ENCODE measurements around the gene JMJD6.
A peak's percentile ranks its signal among the peaks of the same experiment; 100 is the strongest.

The JMJD6 gene

DNA sequence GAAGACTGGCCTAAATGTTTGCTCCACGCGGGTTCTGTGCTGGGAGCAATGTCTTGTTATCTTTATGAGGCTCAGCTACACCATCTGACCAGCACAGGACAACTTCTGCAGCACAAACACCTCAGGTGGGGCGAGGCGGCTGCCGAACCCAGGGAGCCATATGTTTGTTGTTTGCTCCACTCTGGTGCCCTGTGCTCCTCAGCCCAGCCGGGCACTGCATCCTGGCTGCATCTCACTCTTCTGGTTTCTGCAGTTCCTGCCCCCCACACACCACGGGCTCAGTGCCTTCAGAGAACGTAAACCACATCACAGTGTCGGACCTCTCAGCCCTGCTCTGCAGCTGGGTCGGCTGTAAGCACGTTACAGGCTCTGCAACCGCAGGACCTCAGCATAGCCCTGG is 48.1 kb downstream of the JMJD6 start:
- DNase-seq = no peak

DNA sequence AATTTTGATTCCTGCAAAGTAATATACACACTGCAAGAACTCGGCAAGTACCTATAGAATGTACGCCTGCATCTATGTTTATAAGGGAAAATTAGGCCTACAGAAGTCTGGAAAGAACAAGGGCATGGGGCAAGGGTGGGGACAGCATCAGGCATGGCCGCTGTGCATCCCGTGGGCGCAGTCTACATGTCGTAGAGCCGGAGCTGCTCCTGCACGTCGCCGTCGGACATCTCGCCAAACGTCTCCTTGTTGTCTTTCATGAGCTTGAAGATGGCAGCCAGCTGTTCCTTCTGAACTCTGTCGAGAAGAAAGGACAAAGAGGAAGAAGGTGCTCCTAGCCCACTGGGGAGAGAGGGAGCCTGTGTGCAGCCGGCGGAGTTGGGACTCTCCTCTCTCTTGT is 49.0 kb downstream of the JMJD6 start:
- no peak for DNase-seq

DNA sequence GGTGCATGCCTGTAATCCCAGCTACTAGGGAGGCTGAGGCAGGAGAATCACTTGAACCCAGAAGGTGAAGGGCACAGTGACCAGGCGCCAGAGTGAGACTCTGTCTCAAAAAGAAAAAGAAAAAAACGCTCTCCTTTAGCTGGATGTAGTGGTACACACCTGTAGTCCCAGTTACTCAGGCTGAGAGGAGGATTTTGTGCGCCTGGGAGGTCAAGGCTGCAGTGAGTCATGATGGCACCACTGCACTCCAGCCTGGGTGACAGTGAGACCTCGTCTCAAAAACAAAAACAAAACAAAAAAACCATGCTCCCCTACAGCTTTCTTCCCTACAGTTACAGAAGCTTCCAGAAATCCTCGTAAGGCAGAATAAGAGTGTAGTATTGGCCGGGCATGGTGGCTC is 49.8 kb downstream of the JMJD6 start:
- no peak for DNase-seq

DNA sequence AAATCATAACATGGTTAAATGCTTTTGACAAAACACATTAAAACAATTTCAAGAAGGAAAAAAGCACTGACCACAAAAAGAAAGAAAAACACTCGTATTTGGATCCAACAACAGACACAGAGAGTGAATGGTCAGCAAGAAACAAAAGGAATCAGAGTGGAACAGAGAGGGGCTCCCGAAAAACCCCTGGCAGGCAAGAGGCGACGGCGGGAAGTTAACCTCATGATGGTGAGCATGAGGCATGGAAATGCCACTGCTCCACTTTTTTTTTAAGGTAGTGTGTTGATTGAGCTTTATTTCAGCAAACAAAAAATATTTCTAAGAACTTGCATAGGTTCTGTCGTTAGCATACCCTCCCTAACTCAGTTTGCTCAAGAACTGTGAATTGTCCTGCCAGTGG is 50.8 kb downstream of the JMJD6 start:
- no peak for DNase-seq

DNA sequence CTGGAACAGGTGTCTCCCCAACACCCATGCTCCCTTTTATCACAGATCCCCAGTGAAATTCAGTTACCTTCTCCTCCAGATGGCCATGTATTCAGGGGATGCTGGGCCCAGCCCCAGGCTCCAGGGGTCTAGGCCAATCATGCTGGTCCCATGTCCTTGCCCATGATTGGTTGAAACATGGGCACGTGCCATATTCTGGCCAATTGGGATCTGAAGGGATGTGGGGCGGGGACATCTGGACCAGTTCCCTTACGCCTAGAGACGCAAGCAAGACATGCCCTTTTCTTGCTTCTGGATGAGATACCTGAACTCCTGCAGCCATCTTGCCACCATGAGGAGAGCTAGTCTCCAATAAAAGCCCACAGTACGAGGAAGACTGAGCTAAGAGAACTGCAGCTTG is 51.8 kb downstream of the JMJD6 start:
- DNase-seq = no peak

DNA sequence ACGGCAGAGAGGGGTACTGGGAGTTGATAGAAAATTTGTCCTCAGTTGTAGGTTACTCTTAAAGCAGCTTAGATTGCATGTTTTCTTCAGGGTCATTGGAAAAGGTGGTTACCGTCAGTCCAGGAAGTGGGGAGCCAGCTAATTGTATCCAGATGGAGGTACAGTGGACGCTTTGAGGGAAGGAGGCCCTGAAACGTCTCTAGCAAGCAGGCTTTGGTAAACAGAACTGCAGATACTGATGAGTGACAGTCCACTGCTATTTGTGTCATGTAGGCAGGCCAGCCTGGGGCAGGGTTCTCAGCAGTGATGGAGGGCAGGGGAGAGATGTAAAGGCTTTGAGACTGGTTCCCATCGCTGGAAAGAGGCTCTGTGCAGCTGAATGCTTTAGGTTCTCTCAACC is 52.7 kb downstream of the JMJD6 start:
- DNase-seq = no peak

DNA sequence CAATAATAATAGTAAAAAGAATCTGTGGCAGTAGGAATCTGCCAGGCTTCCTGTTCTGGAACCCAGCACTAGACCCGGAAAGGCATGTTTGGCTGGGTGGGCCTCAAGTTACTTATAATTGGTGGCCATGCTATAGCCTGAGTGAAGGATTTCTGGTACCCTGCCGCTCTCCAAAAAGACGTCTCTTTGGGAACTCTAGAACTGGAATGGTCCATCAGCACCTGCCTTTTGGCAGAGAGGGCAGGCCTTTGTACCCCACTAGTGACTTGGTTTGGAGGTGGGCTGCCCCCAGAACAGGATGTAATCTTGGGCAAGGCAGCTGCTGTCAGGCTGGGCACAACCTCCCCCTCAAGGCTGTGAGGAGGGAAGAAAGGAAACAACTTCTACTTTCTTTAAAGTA is 53.5 kb downstream of the JMJD6 start:
- DNase-seq = no peak

DNA sequence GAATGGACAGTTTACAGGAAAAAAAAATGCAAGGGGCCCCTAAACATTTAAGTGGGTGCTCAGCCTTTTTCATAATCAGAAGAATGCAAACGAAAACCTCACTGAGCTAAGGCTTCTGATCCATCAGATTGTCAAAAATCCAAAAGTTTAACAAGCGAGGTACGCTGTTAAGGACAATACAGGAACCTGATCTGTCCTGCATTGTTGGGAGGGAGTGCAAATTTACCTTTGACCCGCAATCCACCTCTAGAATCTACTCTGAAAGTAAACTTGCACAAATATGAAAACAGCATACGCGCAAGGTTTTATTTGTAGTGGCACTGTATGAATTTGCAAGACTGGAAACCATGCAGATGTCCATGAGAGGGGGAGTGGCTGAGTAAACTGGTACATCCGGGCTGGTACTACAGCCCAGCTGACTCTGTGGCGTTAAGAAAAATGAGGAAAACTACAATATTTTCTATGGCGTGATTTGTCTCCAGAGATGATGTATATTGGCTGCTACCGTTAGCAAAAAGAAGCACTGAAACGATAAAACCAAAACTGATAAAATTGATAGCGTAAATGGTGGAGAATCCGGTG is 54.0 kb downstream of the JMJD6 start:
- DNase-seq = no peak

DNA sequence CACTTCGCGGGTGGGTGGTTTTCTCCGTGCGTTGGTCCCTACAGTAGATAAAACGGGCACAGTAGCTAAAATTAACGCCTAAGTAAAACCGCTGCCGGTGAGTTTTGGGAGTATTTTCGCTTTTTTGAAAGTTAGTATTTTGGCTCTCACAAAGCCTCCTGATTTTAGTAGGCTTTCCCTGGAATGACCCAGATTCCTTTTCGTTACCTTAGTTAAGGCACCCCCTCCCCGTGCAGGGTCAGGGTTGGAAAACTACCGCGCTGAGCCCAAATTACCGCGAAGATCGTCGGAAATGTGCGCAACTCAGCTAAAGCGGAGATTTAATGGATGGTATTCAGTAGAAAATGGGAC is 54.5 kb downstream of the JMJD6 start:
- no peak for DNase-seq

DNA sequence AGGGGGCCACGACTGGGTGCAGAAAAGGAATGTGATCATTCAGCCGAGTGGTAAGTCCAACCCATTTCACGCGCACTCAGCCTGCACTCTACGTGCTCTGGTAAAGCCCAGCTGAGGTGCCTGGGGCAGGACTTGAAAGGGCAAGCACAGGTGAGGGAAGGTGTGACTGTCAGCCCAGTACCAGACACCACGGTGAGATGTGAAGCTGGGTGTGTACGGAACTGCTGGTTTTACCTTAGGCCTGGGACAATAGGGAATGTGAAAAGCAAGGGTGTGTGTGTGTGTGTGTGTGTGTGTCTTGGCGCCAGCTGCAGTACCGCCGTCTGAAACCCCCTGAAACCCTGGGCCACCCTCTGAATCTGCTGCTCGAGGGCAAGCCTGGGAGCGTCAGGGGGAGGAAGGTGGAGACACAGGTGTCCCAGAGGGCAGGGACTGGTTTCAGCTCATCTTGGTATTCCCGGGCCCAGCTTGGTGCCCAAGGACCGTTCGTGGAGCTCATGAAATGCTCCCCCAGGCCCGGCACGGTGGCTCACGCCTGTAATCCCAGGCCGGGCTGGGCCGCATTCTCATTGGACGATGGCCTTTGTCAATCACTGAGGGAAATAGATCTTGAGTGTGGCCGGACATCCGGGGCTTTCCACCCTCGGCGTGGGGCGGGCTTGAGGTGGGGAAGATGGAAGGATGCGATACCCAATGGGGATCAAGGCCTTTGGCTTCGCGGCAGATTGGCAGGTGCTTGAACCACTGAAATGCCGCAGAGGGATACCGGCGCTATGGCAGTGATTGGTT is 55.1 kb downstream of the JMJD6 start:
- peak; percentile 100 for DNase-seq

DNA sequence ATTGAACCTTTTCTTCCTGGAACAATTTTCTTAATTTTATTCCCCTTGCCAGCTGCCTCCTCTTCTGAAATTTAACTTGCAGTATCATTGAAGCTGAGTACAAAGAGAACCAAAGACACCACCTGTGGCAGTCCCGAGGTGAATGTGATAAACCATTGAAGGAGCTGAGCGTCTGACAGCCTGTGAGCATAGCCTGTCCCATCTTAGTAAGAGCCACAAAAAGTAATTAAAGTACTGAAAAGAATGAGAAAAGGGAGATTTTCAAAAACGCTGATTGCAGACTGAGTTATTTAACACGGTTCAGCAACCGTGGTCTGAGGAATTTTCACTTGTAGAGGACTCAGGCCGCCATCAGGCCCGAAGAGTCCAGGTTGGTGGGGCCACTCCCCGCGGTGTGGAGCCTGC is 55.7 kb downstream of the JMJD6 start:
- no peak for DNase-seq

DNA sequence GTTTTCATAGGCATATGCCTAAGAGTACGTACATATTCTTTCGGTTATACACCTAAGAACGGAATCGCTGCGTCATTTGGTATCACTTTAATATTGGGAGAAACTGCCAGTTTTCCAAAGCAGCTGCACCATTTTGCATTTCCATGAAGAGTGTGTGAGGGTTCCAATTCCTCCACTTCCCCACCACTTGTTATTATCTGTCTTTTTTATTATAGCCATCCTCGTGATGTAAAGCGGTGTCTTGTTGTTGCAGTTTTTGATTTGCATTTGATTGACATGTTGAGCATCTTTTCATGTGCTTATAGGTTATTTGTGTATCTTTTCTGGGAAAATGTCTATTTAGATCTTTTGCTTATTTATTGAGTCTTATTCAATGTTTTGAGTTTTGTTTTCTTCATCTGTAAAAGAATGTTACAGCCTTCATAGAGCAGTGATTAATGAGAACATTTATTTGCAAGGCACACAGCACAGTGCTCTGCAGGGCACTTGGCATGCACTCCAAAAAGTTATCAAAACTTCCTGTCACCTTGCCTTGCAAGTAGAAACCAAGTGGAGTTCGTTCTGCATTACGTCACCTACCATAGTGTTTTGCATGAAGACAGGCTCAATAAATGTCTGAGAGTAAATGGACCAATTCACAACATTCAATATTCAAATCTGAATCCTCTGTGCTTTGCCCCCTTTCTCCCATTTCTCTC is 56.2 kb downstream of the JMJD6 start:
- no peak for DNase-seq
